T-helper 1 cell treated with Interleukin-12 subunit alpha and Interleukin-12 subunit beta and Interleukin-4 antibody, amounts not matched to agents 30 μg/mL and 1 μg/mL, for 36 hours (primary cell): Measurements from ENCODE around the gene VSIG2.
A peak's percentile ranks its signal among the peaks of the same experiment; 100 is the strongest.

Experiments
- H3K27ac Mint-ChIP-seq: one replicate; pipeline ENCODE4 v1.8.0; 2021; ENCODE audit warnings: mild to moderate bottlenecking, mixed read lengths
- H3K27me3 Mint-ChIP-seq: one replicate; pipeline ENCODE4 v1.8.0; 2021; ENCODE audit warnings: low read depth, mixed read lengths
- H3K36me3 Mint-ChIP-seq: one replicate; pipeline ENCODE4 v1.8.0; 2021; ENCODE audit warnings: low read depth, mixed read lengths
- H3K4me1 Mint-ChIP-seq: one replicate; pipeline ENCODE4 v1.8.0; 2021; ENCODE audit warnings: low read depth, mixed read lengths
- H3K4me3 Mint-ChIP-seq: one replicate; pipeline ENCODE4 v1.8.0; 2021; ENCODE audit warnings: mild to moderate bottlenecking, moderate library complexity, mixed read lengths
- H3K9me3 Mint-ChIP-seq: one replicate; pipeline ENCODE4 v1.8.0; 2021; ENCODE audit warnings: mixed read lengths

The VSIG2 gene

GRCh38 chr11:124747406-124748099 is 4.5 kb downstream of the VSIG2 start:
- H3K36me3 Mint-ChIP-seq = peaks cover 1% of the 10 kb centered on the region
- peak overlapping the region; percentile 97 for H3K4me3 Mint-ChIP-seq
- peaks cover 21% of the 10 kb centered on the region for H3K27me3 Mint-ChIP-seq
- H3K27ac Mint-ChIP-seq = no peak overlapping the region
- no peaks in the 10 kb centered on the region for H3K9me3 Mint-ChIP-seq
- H3K4me1 Mint-ChIP-seq = peaks cover 16% of the 10 kb centered on the region

DNA sequence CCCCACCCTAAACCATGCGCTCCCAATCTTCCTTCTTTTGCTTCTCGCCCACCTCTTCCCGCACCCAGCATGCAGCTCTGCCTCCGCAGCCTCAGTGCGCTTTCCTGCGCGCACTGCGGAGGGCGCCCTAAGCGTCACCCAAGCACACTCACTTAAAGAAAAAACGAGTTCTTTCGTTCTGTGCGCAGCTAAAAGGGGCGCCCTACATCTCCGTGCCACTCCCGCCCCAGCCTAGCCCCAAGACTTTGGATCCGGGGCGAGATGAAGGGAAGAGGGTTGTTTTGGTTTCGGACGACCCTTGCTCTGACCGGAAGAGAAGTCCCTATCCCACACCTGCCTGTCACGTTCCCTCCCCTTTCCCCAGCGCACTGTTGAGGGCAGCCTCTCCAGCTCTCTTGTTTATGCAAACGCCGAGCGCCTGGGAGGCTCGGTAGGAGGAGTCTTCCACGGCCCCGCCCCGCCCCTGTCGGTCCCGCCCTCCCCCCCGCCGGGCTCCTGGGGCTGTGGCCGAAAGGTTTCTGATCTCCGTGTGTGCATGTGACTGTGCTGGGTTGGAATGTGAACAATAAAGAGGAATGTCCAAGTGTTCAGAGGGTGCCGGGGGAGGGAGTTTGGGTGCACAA is 5.3 kb downstream of the VSIG2 start:
- Mint-ChIP-seq H3K27me3 (peaks cover 28% of the 10 kb centered on the region), H3K36me3 (peaks cover 1% of the 10 kb centered on the region), H3K9me3 (no peaks in the 10 kb centered on the region), H3K4me1 (peaks cover 16% of the 10 kb centered on the region), H3K4me3 (peak overlapping the region; percentile 97), H3K27ac (peak overlapping the region; percentile 94)

- Mint-ChIP-seq H3K27ac (peak overlapping the region; percentile 94), H3K4me1 (peaks cover 16% of the 10 kb centered on the region), H3K36me3 (peaks cover 1% of the 10 kb centered on the region), H3K27me3 (peaks cover 35% of the 10 kb centered on the region), H3K4me3 (peak overlapping the region; percentile 97), H3K9me3 (no peaks in the 10 kb centered on the region)
Measured at GRCh38 chr11:124745835-124746620, 6.0 kb downstream of the VSIG2 start.

GRCh38 chr11:124745270-124745834 is 6.7 kb downstream of the VSIG2 start:
- peaks cover 22% of the 10 kb centered on the region for H3K4me1 Mint-ChIP-seq

GRCh38 chr11:124743050-124743449 is 9.0 kb downstream of the VSIG2 start:
- peaks cover 28% of the 10 kb centered on the region for H3K4me1 Mint-ChIP-seq

More at GRCh38 chr11:124745270-124745834, 6.7 kb downstream of the VSIG2 start:
- peak overlapping the region; percentile 58 for H3K4me3 Mint-ChIP-seq
- H3K27me3 Mint-ChIP-seq = peaks cover 42% of the 10 kb centered on the region
- H3K9me3 Mint-ChIP-seq = no peaks in the 10 kb centered on the region
- H3K27ac Mint-ChIP-seq = no peak overlapping the region
- peaks cover 1% of the 10 kb centered on the region for H3K36me3 Mint-ChIP-seq

GRCh38 chr11:124742555-124742954 is 9.5 kb downstream of the VSIG2 start:
- Mint-ChIP-seq H3K27ac (no peak overlapping the region), H3K36me3 (peaks cover 1% of the 10 kb centered on the region), H3K4me3 (no peak overlapping the region), H3K9me3 (no peaks in the 10 kb centered on the region), H3K27me3 (peaks cover 58% of the 10 kb centered on the region), H3K4me1 (peaks cover 28% of the 10 kb centered on the region)

More at GRCh38 chr11:124743050-124743449, 9.0 kb downstream of the VSIG2 start:
- H3K27ac Mint-ChIP-seq = no peak overlapping the region
- no peak overlapping the region for H3K4me3 Mint-ChIP-seq
- H3K27me3 Mint-ChIP-seq = peaks cover 58% of the 10 kb centered on the region
- H3K36me3 Mint-ChIP-seq = peaks cover 1% of the 10 kb centered on the region
- no peaks in the 10 kb centered on the region for H3K9me3 Mint-ChIP-seq

DNA sequence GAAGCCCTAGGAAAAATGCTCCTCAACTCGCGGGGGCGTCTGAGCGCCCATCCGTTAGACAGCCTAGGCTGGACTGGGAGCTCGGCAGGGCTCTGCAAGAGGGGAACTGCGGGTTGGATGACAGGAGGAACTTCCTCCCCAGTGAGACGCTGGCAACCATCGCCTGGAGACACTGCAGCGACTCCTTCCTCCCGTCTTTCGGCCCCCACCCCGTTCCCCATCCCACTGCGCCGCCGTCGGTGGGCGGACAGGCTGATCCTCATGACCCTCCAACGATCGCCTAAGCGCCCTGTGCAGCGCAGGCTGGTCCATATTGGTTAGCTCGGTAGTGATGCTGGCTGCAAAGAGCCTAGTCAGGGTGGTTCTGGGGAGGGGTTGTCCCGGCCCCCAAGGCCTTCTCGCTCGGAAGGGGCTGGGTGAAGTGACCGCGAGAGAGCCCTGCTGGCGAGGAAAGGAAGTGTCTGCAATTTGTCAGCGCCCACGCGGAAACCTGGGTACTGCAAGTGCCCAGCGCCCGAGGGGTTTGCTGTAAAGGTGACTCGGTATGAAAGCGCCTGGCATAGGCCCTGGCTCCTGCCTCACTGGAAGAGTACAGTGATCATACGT is 11.7 kb downstream of the VSIG2 start:
- H3K4me3 Mint-ChIP-seq = peak overlapping the region; percentile 82
- peaks cover 22% of the 10 kb centered on the region for H3K4me1 Mint-ChIP-seq
- no peak overlapping the region for H3K27ac Mint-ChIP-seq
- H3K27me3 Mint-ChIP-seq = peaks cover 65% of the 10 kb centered on the region
- no peaks in the 10 kb centered on the region for H3K9me3 Mint-ChIP-seq
- H3K36me3 Mint-ChIP-seq = no peaks in the 10 kb centered on the region

GRCh38 chr11:124739479-124740276 is 12.4 kb downstream of the VSIG2 start, which contains the start of gene NRGN:
Gene NRGN, plus strand, starts transcription at chr11:124739942. Its CDS starts 143 bp downstream, at chr11:124740085.
- H3K4me1 Mint-ChIP-seq = peaks cover 19% of the 10 kb centered on the region
- no peaks in the 10 kb centered on the region for H3K9me3 Mint-ChIP-seq
- H3K4me3 Mint-ChIP-seq = peak within 1 kb of the TSS; percentile 82
- H3K27me3 Mint-ChIP-seq = peaks cover 60% of the 10 kb centered on the region
- H3K27ac Mint-ChIP-seq = peak within 1 kb of the TSS; percentile 39
- no peaks in the 10 kb centered on the region for H3K36me3 Mint-ChIP-seq

DNA sequence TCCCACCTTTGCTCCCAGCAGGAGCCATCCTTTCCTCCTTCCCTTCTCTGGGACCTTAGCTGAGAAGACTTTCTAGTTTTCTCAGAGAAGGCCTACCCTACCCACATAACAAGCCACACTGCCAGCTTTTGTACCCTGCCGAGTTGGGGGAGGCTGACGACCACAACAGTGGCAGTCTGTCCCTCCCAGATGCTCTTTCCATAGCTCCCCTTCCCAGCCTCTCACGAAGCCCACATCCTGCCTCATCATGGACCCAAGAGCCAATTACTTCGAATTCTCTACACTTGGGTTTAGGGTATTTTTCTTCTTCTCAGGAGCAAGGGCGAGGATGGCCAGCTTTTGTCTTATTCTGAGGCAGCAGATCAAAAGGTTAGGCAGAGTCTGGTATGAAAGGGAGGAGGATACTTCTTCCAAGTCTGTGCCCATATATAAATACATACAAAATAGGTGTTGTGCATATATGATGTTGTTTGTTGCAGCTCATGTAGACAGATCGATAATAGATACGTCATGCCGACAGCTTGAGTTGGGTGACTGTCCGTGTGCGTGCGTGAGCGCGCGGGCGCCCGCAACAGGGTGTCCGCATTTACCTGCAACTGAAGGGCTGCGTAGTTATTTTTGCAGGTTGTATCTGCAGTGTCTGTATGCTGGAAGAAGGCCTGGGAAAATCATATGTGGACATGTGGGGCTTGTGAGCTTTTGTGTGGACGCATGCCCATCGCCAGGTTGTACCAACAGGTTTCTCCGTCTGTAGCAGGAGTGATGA is 13.2 kb downstream of the VSIG2 start:
- Mint-ChIP-seq H3K4me3 (peak overlapping the region; percentile 82), H3K27ac (peak overlapping the region; percentile 39), H3K9me3 (no peaks in the 10 kb centered on the region), H3K36me3 (no peaks in the 10 kb centered on the region), H3K4me1 (peaks cover 19% of the 10 kb centered on the region), H3K27me3 (peaks cover 60% of the 10 kb centered on the region)

DNA sequence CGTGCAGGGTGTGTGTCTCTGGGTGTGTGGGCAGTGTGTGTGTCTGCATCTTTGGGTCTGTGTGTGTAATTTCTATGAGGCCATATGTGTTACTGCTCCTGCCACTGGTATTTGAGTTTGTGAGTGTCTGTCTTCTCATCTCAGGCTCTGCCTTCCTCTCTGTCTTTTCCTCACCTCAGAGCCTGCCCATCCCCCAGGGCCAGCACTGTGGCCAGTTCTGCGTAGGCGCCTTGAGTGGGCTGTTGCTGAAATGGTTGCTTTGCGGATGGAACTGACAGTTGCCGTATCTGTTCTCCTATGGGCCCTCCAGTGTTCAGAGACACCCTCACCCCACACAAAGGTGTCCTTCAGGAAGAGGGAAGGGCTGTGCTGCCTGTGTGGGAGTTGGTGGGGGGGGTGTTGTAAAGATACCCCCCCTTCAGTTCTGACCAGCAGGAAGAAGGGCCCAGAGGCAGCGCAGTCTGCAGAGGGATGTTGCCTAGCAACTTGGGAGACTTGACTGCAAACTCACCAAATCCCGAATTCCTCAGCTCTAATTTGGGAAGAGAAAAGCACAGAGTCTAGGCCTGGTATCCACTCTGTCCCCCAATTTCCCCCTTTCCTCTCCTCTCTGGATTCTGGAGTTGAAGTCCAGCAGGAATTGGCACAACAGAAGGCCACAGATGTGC is 14.3 kb downstream of the VSIG2 start:
- H3K27me3 Mint-ChIP-seq = peaks cover 54% of the 10 kb centered on the region
- no peak overlapping the region for H3K27ac Mint-ChIP-seq
- no peaks in the 10 kb centered on the region for H3K9me3 Mint-ChIP-seq
- no peaks in the 10 kb centered on the region for H3K36me3 Mint-ChIP-seq
- H3K4me3 Mint-ChIP-seq = no peak overlapping the region
- peaks cover 19% of the 10 kb centered on the region for H3K4me1 Mint-ChIP-seq

DNA sequence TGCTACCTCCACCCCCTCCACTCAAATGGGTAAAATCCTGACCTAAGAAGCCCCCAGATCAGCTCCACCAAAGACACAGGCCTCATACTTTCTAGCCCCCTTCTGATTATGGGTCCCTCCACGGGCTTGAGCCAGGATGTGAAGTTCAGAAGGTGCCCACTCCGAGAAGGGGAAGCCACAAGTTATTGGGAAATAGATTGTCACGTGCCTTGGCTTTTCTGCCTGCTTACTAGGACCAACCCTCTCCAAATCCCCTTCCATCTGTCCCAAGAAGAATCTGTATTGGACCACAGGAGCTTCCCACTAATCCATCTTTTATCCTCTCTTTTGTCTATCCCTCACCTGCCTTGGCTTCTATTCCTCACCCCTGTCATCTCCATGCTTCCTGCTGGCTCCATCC is 15.3 kb downstream of the VSIG2 start:
- Mint-ChIP-seq H3K27me3 (peaks cover 45% of the 10 kb centered on the region), H3K36me3 (no peaks in the 10 kb centered on the region), H3K4me3 (no peak overlapping the region), H3K9me3 (no peaks in the 10 kb centered on the region), H3K4me1 (peaks cover 19% of the 10 kb centered on the region), H3K27ac (no peak overlapping the region)

- H3K4me3 Mint-ChIP-seq = no peak overlapping the region
- H3K36me3 Mint-ChIP-seq = no peaks in the 10 kb centered on the region
- peaks cover 23% of the 10 kb centered on the region for H3K27me3 Mint-ChIP-seq
- peaks cover 3% of the 10 kb centered on the region for H3K4me1 Mint-ChIP-seq
- H3K27ac Mint-ChIP-seq = no peak overlapping the region
- H3K9me3 Mint-ChIP-seq = no peaks in the 10 kb centered on the region
Measured at GRCh38 chr11:124732230-124732629, 19.8 kb downstream of the VSIG2 start.
